Neural cell (in vitro differentiated cells): Measurements from ENCODE around the gene SPEG.

Experiments
- CTCF ChIP-seq: fragments of 450-650 bp; IDR thresholded peaks from 2 replicates; pipeline ENCODE4 v1.5.1; 2014; ENCODE audit warnings: antibody characterized with exemption, mild to moderate bottlenecking, moderate library complexity; ENCODE audit not compliant: poor library complexity, severe bottlenecking
- EP300 ChIP-seq: fragments of 450-650 bp; conservative IDR thresholded peaks from 2 replicates; pipeline ENCODE4 v1.6.1; 2014; ENCODE audit warnings: antibody characterized with exemption, mild to moderate bottlenecking, moderate library complexity; ENCODE audit not compliant: poor library complexity, severe bottlenecking
- EZH2 ChIP-seq: fragments of 200-600, 300-800 bp; shearing (Covaris generic), sonication (generic); IDR thresholded peaks from 2 replicates; pipeline ENCODE4 v1.6.1; 2014; ENCODE audit warnings: antibody characterized with exemption, low read length, borderline replicate concordance, mild to moderate bottlenecking; ENCODE audit not compliant: insufficient read depth, poor library complexity, severe bottlenecking
- POLR2AphosphoS5 ChIP-seq: IDR thresholded peaks from 2 replicates; pipeline ENCODE4 v1.6.1; 2012
- TAF1 ChIP-seq: IDR thresholded peaks from 2 replicates; pipeline ENCODE4 v1.6.1; 2012; ENCODE audit warnings: low read depth
- TF ChIP-seq, protein P1 (sequence below): IDR thresholded peaks from 2 replicates; pipeline ENCODE4 v1.6.1; 2012; ENCODE audit warnings: borderline replicate concordance

DNA sequence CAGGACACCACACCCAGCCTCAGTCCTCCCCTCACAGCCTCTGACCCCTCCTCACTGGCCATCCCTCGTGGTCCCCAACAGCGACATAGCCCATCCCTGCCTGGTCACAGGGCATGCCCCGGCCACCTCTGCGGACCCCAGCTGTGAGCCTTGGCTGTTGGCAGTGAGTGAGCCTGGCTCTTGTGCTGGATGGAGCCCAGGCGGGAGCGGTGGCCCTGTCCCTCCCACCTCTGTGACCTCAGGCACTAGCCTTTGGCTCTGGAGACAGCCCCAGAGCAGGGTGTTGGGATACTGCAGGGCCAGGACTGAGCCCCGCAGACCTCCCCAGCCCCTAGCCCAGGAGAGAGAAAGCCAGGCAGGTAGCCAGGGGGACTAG is 8.6 kb upstream of the SPEG start:
- TF ChIP-seq CTCF (no peak), TAF1 (no peak), EZH2 (no peak), POLR2AphosphoS5 (no peak), EP300 (no peak)
- TF ChIP-seq, protein P1, sequence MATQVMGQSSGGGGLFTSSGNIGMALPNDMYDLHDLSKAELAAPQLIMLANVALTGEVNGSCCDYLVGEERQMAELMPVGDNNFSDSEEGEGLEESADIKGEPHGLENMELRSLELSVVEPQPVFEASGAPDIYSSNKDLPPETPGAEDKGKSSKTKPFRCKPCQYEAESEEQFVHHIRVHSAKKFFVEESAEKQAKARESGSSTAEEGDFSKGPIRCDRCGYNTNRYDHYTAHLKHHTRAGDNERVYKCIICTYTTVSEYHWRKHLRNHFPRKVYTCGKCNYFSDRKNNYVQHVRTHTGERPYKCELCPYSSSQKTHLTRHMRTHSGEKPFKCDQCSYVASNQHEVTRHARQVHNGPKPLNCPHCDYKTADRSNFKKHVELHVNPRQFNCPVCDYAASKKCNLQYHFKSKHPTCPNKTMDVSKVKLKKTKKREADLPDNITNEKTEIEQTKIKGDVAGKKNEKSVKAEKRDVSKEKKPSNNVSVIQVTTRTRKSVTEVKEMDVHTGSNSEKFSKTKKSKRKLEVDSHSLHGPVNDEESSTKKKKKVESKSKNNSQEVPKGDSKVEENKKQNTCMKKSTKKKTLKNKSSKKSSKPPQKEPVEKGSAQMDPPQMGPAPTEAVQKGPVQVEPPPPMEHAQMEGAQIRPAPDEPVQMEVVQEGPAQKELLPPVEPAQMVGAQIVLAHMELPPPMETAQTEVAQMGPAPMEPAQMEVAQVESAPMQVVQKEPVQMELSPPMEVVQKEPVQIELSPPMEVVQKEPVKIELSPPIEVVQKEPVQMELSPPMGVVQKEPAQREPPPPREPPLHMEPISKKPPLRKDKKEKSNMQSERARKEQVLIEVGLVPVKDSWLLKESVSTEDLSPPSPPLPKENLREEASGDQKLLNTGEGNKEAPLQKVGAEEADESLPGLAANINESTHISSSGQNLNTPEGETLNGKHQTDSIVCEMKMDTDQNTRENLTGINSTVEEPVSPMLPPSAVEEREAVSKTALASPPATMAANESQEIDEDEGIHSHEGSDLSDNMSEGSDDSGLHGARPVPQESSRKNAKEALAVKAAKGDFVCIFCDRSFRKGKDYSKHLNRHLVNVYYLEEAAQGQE = no peak
